Measurements from ENCODE around the gene RREB1. TPM values are rescaled to one million over a fixed set of nuclear protein-coding genes. Genes with fewer than 3 reads are reported as not detected.

The RREB1 gene
- total RNA-seq, 6 experiments from 2014 or later: 17.5 to 23.5 (median 20.1) TPM

GRCh38 chr6:7292596-7293255 is 185.0 kb downstream of the RREB1 start:
- Mint-ChIP-seq H3K27me3 (ENCODE audit: insufficient read depth) (no peaks in the 10 kb centered on the region; the same call in 1 of the 2 replicates), H3K27ac (peak overlapping the region; percentile 5; the same call in 1 of the 2 replicates), H3K4me1 (ENCODE audit: low read depth) (no peaks in the 10 kb centered on the region), H3K36me3 (ENCODE audit: low read depth) (peaks cover 24% of the 10 kb centered on the region), H3K4me3 (no peak overlapping the region), H3K9me3 (no peaks in the 10 kb centered on the region)
- no peak for TF ChIP-seq CTCF (IDR thresholded peaks at IDR 0.05)
- no peak for DNase-seq

GRCh38 chr6:7295916-7296315 is 188.2 kb downstream of the RREB1 start:
- Mint-ChIP-seq H3K4me3 (no peak overlapping the region), H3K36me3 (ENCODE audit: low read depth) (peaks cover 28% of the 10 kb centered on the region), H3K27ac (no peak overlapping the region), H3K27me3 (ENCODE audit: insufficient read depth) (no peaks in the 10 kb centered on the region; the same call in 1 of the 2 replicates), H3K4me1 (ENCODE audit: low read depth) (no peaks in the 10 kb centered on the region), H3K9me3 (no peaks in the 10 kb centered on the region)
- DNase-seq: no peak
- no peak for TF ChIP-seq CTCF (IDR thresholded peaks at IDR 0.05)

GRCh38 chr6:7296602-7297001 is 188.8 kb downstream of the RREB1 start:
- no peaks in the 10 kb centered on the region; the same call in 1 of the 2 replicates for H3K27me3 Mint-ChIP-seq (ENCODE audit: insufficient read depth)
- no peaks in the 10 kb centered on the region for H3K4me1 Mint-ChIP-seq (ENCODE audit: low read depth)
- DNase-seq: no peak
- H3K36me3 Mint-ChIP-seq (ENCODE audit: low read depth): peaks cover 35% of the 10 kb centered on the region
- no peak overlapping the region for H3K27ac Mint-ChIP-seq
- H3K9me3 Mint-ChIP-seq: no peaks in the 10 kb centered on the region
- no peak overlapping the region for H3K4me3 Mint-ChIP-seq
- no peak for TF ChIP-seq CTCF (IDR thresholded peaks at IDR 0.05)

GRCh38 chr6:7298113-7298512 is 190.4 kb downstream of the RREB1 start:
- no peaks in the 10 kb centered on the region for H3K4me1 Mint-ChIP-seq (ENCODE audit: low read depth)
- H3K9me3 Mint-ChIP-seq: no peaks in the 10 kb centered on the region
- DNase-seq: no peak
- TF ChIP-seq CTCF (IDR thresholded peaks at IDR 0.05): no peak
- H3K4me3 Mint-ChIP-seq: no peak overlapping the region
- peaks cover 30% of the 10 kb centered on the region for H3K36me3 Mint-ChIP-seq (ENCODE audit: low read depth)
- no peaks in the 10 kb centered on the region for H3K27me3 Mint-ChIP-seq (ENCODE audit: insufficient read depth)
- no peak overlapping the region for H3K27ac Mint-ChIP-seq

GRCh38 chr6:7300926-7301325 is 193.2 kb downstream of the RREB1 start:
- TF ChIP-seq CTCF (IDR thresholded peaks at IDR 0.05): no peak
- no peak for DNase-seq
- Mint-ChIP-seq H3K27ac (peak overlapping the region; percentile 49; the same call in 1 of the 2 replicates), H3K4me1 (ENCODE audit: low read depth) (peaks cover 11% of the 10 kb centered on the region; the same call in 1 of the 2 replicates), H3K4me3 (no peak overlapping the region), H3K27me3 (ENCODE audit: insufficient read depth) (no peaks in the 10 kb centered on the region), H3K36me3 (ENCODE audit: low read depth) (peaks cover 29% of the 10 kb centered on the region), H3K9me3 (no peaks in the 10 kb centered on the region)

Other genes starting within 250 kb of the RREB1 start
- 100 to 1,000 TPM; 279 to 334 (median 307) TPM for gene SSR1, start 205.2 kb downstream of the RREB1 start, total RNA-seq (2021; fragmentation: NEBNext Ultra II Directional; extraction: Animal tissue kit (Norgen Biotek cat#: 25700))